Fibroblast of skin of left quadriceps (primary cell): Measurements from ENCODE around the gene MUS81.
A peak's percentile ranks its signal among the peaks of the same experiment; 100 is the strongest.

Source experiments
- DNase-seq, 2 experiments: peaks; one replicate each; pipeline ENCODE4 v3.0.0-alpha.2; 2013; ENCODE audit warnings: low read depth in 2 of 2

The MUS81 gene

GRCh38 chr11:65859095-65859811 lies 980 bp upstream of the MUS81 start:
- DNase-seq: peak; percentile 99

GRCh38 chr11:65859812-65860277 lies 388 bp upstream of the MUS81 start:
- no peak for DNase-seq

- DNase-seq: no peak
Measured at GRCh38 chr11:65861165-65861505, 902 bp downstream of the MUS81 start.

- no peak for DNase-seq
Measured at GRCh38 chr11:65861533-65862183, 1.4 kb downstream of the MUS81 start.

GRCh38 chr11:65862191-65862735 lies 2.0 kb downstream of the MUS81 start:
- DNase-seq: no peak

- DNase-seq: no peak
Measured at GRCh38 chr11:65862941-65863888, 3.0 kb downstream of the MUS81 start.

GRCh38 chr11:65863889-65864705 lies 3.9 kb downstream of the MUS81 start:
- no peak for DNase-seq

GRCh38 chr11:65864706-65865471 lies 4.7 kb downstream of the MUS81 start:
- DNase-seq: no peak

- no peak for DNase-seq
Measured at GRCh38 chr11:65865550-65866172, 5.4 kb downstream of the MUS81 start.

GRCh38 chr11:65866509-65867283 lies 6.5 kb downstream of the MUS81 start:
- no peak for DNase-seq

GRCh38 chr11:65867284-65868071 lies 7.2 kb downstream of the MUS81 start:
- no peak for DNase-seq

GRCh38 chr11:65868076-65868667 lies 7.9 kb downstream of the MUS81 start:
- DNase-seq: no peak

- DNase-seq: no peak
Measured at GRCh38 chr11:65868907-65869306, 8.7 kb downstream of the MUS81 start.

- no peak for DNase-seq
Measured at GRCh38 chr11:65869643-65870306, 9.5 kb downstream of the MUS81 start.

- no peak for DNase-seq
Measured at GRCh38 chr11:65870307-65870658, 10.1 kb downstream of the MUS81 start.

GRCh38 chr11:65870706-65871681 lies 10.8 kb downstream of the MUS81 start:
- DNase-seq: no peak
